ENCODE results near the gene ZNF512B. TPM values are rescaled to one million over a fixed set of nuclear protein-coding genes. Genes with fewer than 3 reads are reported as not detected.
"Not testable (repeated sequence)": the region's sequence is repeated elsewhere in the genome, so short reads cannot be mapped to it uniquely, and the experiment has no call there.

Gene ZNF512B
- total and polyA plus RNA-seq, 4 donors: 1.5 to 16.5 (median 10.8) TPM

- DNase-seq (no peak), ATAC-seq (ENCODE audit: low FRiP score) (no peak)
- H3K27ac ChIP-seq (ENCODE audit: low read depth in 1 of 2, low read length in 2 of 2): no peak overlapping the region
- intact Hi-C loops (cut with DNase I): no loop called here
- no peaks in the 10 kb centered on the region for H3K4me1 ChIP-seq (ENCODE audit: control insufficient read depth in 1 of 2, insufficient read depth in 2 of 2, low read length in 2 of 2)
- WGBS, 2 donors: 71 to 76% methylated on average over 37 of the region's 37 CpGs
- H3K9me3 ChIP-seq (ENCODE audit: control insufficient read depth, low read length): no peaks in the 10 kb centered on the region
- H3K36me3 ChIP-seq (ENCODE audit: control insufficient read depth in 1 of 2, insufficient read depth in 2 of 2, low read length in 1 of 2): peaks cover 0 to 9% of the 10 kb centered on the region in 2 donors
- H3K27me3 ChIP-seq (ENCODE audit: control insufficient read depth in 1 of 2, insufficient read depth in 2 of 2, low read length in 1 of 2): no peaks in the 10 kb centered on the region
- no peak overlapping the region for H3K4me3 ChIP-seq (ENCODE audit: low read length in 2 of 2)
Measured at GRCh38 chr20:63934271-63935068, 35.3 kb downstream of the ZNF512B start.

GRCh38 chr20:63933646-63934045 is 36.1 kb downstream of the ZNF512B start:
- no peaks in the 10 kb centered on the region for H3K9me3 ChIP-seq (ENCODE audit: control insufficient read depth, low read length)
- peaks cover 0 to 9% of the 10 kb centered on the region in 2 donors for H3K36me3 ChIP-seq (ENCODE audit: control insufficient read depth in 1 of 2, insufficient read depth in 2 of 2, low read length in 1 of 2)
- intact Hi-C loops (cut with DNase I): no loop called here
- no peaks in the 10 kb centered on the region for H3K4me1 ChIP-seq (ENCODE audit: control insufficient read depth in 1 of 2, insufficient read depth in 2 of 2, low read length in 2 of 2)
- ATAC-seq (ENCODE audit: low FRiP score) (no peak), DNase-seq (no peak)
- no peaks in the 10 kb centered on the region for H3K27me3 ChIP-seq (ENCODE audit: control insufficient read depth in 1 of 2, insufficient read depth in 2 of 2, low read length in 1 of 2)
- WGBS, 2 donors: 54 to 57% methylated on average over 5 of the region's 5 CpGs
- H3K4me3 ChIP-seq (ENCODE audit: low read length in 2 of 2): no peak overlapping the region
- no peak overlapping the region for H3K27ac ChIP-seq (ENCODE audit: low read depth in 1 of 2, low read length in 2 of 2)

- WGBS, 2 donors: 86 to 87% methylated on average over 17 of the region's 17 CpGs
- Histone ChIP-seq H3K27me3 (ENCODE audit: control insufficient read depth in 1 of 2, insufficient read depth in 2 of 2, low read length in 1 of 2) (no peaks in the 10 kb centered on the region), H3K4me3 (ENCODE audit: low read length in 2 of 2) (no peak overlapping the region), H3K27ac (ENCODE audit: low read depth in 1 of 2, low read length in 2 of 2) (no peak overlapping the region), H3K9me3 (ENCODE audit: control insufficient read depth, low read length) (no peaks in the 10 kb centered on the region), H3K4me1 (ENCODE audit: control insufficient read depth in 1 of 2, insufficient read depth in 2 of 2, low read length in 2 of 2) (no peaks in the 10 kb centered on the region), H3K36me3 (ENCODE audit: control insufficient read depth in 1 of 2, insufficient read depth in 2 of 2, low read length in 1 of 2) (peaks cover 0 to 11% of the 10 kb centered on the region in 2 donors)
- intact Hi-C loops (cut with DNase I): no loop called here
- DNase-seq (no peak), ATAC-seq (ENCODE audit: low FRiP score) (no peak)
Measured at GRCh38 chr20:63932606-63933160, 37.0 kb downstream of the ZNF512B start.

GRCh38 chr20:63931735-63932134 is 38.0 kb downstream of the ZNF512B start:
- no peaks in the 10 kb centered on the region for H3K27me3 ChIP-seq (ENCODE audit: control insufficient read depth in 1 of 2, insufficient read depth in 2 of 2, low read length in 1 of 2)
- ATAC-seq (ENCODE audit: low FRiP score) (no peak), DNase-seq (no peak)
- peaks cover 0 to 13% of the 10 kb centered on the region in 2 donors for H3K36me3 ChIP-seq (ENCODE audit: control insufficient read depth in 1 of 2, insufficient read depth in 2 of 2, low read length in 1 of 2)
- 94 to 95% methylated on average over 19 of the region's 19 CpGs for WGBS, 2 donors
- no peak overlapping the region for H3K4me3 ChIP-seq (ENCODE audit: low read length in 2 of 2)
- no peaks in the 10 kb centered on the region for H3K4me1 ChIP-seq (ENCODE audit: control insufficient read depth in 1 of 2, insufficient read depth in 2 of 2, low read length in 2 of 2)
- H3K27ac ChIP-seq (ENCODE audit: low read depth in 1 of 2, low read length in 2 of 2): no peak overlapping the region
- intact Hi-C loops (cut with DNase I): no loop called here
- H3K9me3 ChIP-seq (ENCODE audit: control insufficient read depth, low read length): no peaks in the 10 kb centered on the region

GRCh38 chr20:63930971-63931553 is 38.7 kb downstream of the ZNF512B start:
- Histone ChIP-seq H3K36me3 (ENCODE audit: control insufficient read depth in 1 of 2, insufficient read depth in 2 of 2, low read length in 1 of 2) (peaks cover 0 to 13% of the 10 kb centered on the region in 2 donors), H3K27me3 (ENCODE audit: control insufficient read depth in 1 of 2, insufficient read depth in 2 of 2, low read length in 1 of 2) (no peaks in the 10 kb centered on the region), H3K9me3 (ENCODE audit: control insufficient read depth, low read length) (no peaks in the 10 kb centered on the region), H3K4me3 (ENCODE audit: low read length in 2 of 2) (no peak overlapping the region), H3K4me1 (ENCODE audit: control insufficient read depth in 1 of 2, insufficient read depth in 2 of 2, low read length in 2 of 2) (no peaks in the 10 kb centered on the region), H3K27ac (ENCODE audit: low read depth in 1 of 2, low read length in 2 of 2) (no peak overlapping the region)
- ATAC-seq (ENCODE audit: low FRiP score): peak; percentile 33
- WGBS, 2 donors: 89 to 91% methylated on average over 35 to 37 of the region's 37 CpGs
- intact Hi-C loops (cut with DNase I): no loop called here
- no peak for DNase-seq

- 94 to 96% methylated on average over 31 of the region's 31 CpGs for WGBS, 2 donors
- intact Hi-C loops (cut with DNase I); ATAC-seq (ENCODE audit: low FRiP score): not testable (repeated sequence)
Measured at GRCh38 chr20:63929473-63929883, 40.3 kb downstream of the ZNF512B start.

GRCh38 chr20:63929071-63929470 is 40.7 kb downstream of the ZNF512B start:
- no peaks in the 10 kb centered on the region for H3K27me3 ChIP-seq (ENCODE audit: control insufficient read depth in 1 of 2, insufficient read depth in 2 of 2, low read length in 1 of 2)
- intact Hi-C loops (cut with DNase I): no loop called here
- ATAC-seq (ENCODE audit: low FRiP score): no peak
- peaks cover 0 to 13% of the 10 kb centered on the region in 2 donors for H3K36me3 ChIP-seq (ENCODE audit: control insufficient read depth in 1 of 2, insufficient read depth in 2 of 2, low read length in 1 of 2)
- no peaks in the 10 kb centered on the region for H3K4me1 ChIP-seq (ENCODE audit: control insufficient read depth in 1 of 2, insufficient read depth in 2 of 2, low read length in 2 of 2)
- no peak for DNase-seq
- H3K27ac ChIP-seq (ENCODE audit: low read depth in 1 of 2, low read length in 2 of 2): no peak overlapping the region
- WGBS, 2 donors: 96% methylated on average over 26 of the region's 26 CpGs
- no peak overlapping the region for H3K4me3 ChIP-seq (ENCODE audit: low read length in 2 of 2)
- H3K9me3 ChIP-seq (ENCODE audit: control insufficient read depth, low read length): no peaks in the 10 kb centered on the region

More at GRCh38 chr20:63929473-63929883, 40.3 kb downstream of the ZNF512B start:
- H3K4me1 ChIP-seq (ENCODE audit: control insufficient read depth in 1 of 2, insufficient read depth in 2 of 2, low read length in 2 of 2); H3K9me3 ChIP-seq (ENCODE audit: control insufficient read depth, low read length); H3K27me3 ChIP-seq (ENCODE audit: control insufficient read depth in 1 of 2, insufficient read depth in 2 of 2, low read length in 1 of 2); H3K4me3 ChIP-seq (ENCODE audit: low read length in 2 of 2); DNase-seq; H3K27ac ChIP-seq (ENCODE audit: low read depth in 1 of 2, low read length in 2 of 2): not testable (repeated sequence)
- H3K36me3 ChIP-seq (ENCODE audit: control insufficient read depth in 1 of 2, insufficient read depth in 2 of 2, low read length in 1 of 2): peaks cover 0 to 13% of the 10 kb centered on the region in 2 donors

GRCh38 chr20:63926298-63926697 is 43.4 kb downstream of the ZNF512B start:
- H3K4me3 ChIP-seq (ENCODE audit: low read length in 2 of 2): no peak overlapping the region
- DNase-seq (no peak), ATAC-seq (ENCODE audit: low FRiP score) (no peak)
- intact Hi-C loops (cut with DNase I): no loop called here
- WGBS, 2 donors: 92 to 93% methylated on average over 8 of the region's 8 CpGs
- H3K9me3 ChIP-seq (ENCODE audit: control insufficient read depth, low read length): no peaks in the 10 kb centered on the region
- peaks cover 0 to 7% of the 10 kb centered on the region in 2 donors for H3K36me3 ChIP-seq (ENCODE audit: control insufficient read depth in 1 of 2, insufficient read depth in 2 of 2, low read length in 1 of 2)
- H3K4me1 ChIP-seq (ENCODE audit: control insufficient read depth in 1 of 2, insufficient read depth in 2 of 2, low read length in 2 of 2): no peaks in the 10 kb centered on the region
- no peak overlapping the region for H3K27ac ChIP-seq (ENCODE audit: low read depth in 1 of 2, low read length in 2 of 2)
- no peaks in the 10 kb centered on the region for H3K27me3 ChIP-seq (ENCODE audit: control insufficient read depth in 1 of 2, insufficient read depth in 2 of 2, low read length in 1 of 2)

All from aorta (tissue), 5 donors.